Peyer's patch (tissue), 4 donors: ENCODE results near the gene SHISA5. TPM values are rescaled to one million over a fixed set of nuclear protein-coding genes. Genes with fewer than 3 reads are reported as not detected.
"Not testable (repeated sequence)": the region's sequence is repeated elsewhere in the genome, so short reads cannot be mapped to it uniquely, and the experiment has no call there.

Source experiments
- DNase-seq, 3 donors: peaks; one replicate each; pipeline ENCODE4 v3.0.0-alpha.2; 2017 to 2019
- H3K27ac ChIP-seq, 4 donors: fragments of 200-600 bp; sonication (generic); one replicate each; pipeline ENCODE4 v1.5.1; 2016 to 2019
- H3K27me3 ChIP-seq, 2 donors: fragments of 200-600 bp; sonication (generic); one replicate each; pipeline ENCODE4 v1.5.1; 2019
- H3K36me3 ChIP-seq, 3 donors: fragments of 200-600 bp; sonication (generic); one replicate each; pipeline ENCODE4 v1.5.1; 2016 to 2019
- H3K4me1 ChIP-seq, 4 donors: fragments of 200-600 bp; sonication (generic); one replicate each; pipeline ENCODE4 v1.5.1; 2016 to 2019
- H3K4me3 ChIP-seq, 4 donors: fragments of 200-600 bp; sonication (generic); 1 replicate in 3 of 4; 2 replicates in 1 of 4; pipeline ENCODE4 v1.5.1; 2016 to 2019; ENCODE audit warnings: mild to moderate bottlenecking in 1 of 4
- H3K9me3 ChIP-seq, 4 donors: fragments of 200-600 bp; sonication (generic); one replicate each; pipeline ENCODE4 v1.5.1; 2016 to 2019; ENCODE audit warnings: mild to moderate bottlenecking in 1 of 4
- CTCF ChIP-seq, 6 experiments: fragments of 450-650 bp in 4 of 6; fragments of 200-600 bp in 2 of 6; sonication (generic) in 1 of 6; IDR thresholded peaks; one replicate each; pipeline ENCODE4 v1.5.1; 2017 to 2019; ENCODE audit warnings: antibody characterized with exemption in 6 of 6, mild to moderate bottlenecking in 3 of 6, moderate library complexity in 1 of 6
- POLR2A ChIP-seq, 2 donors: fragments of 450-650 bp; IDR thresholded peaks; one replicate each; pipeline ENCODE4 v1.5.1; 2017; ENCODE audit warnings: antibody characterized with exemption in 2 of 2, mild to moderate bottlenecking in 2 of 2, moderate library complexity in 2 of 2
- total RNA-seq, 4 donors: library from RNA; depleted of rRNA; stranded (reverse); fragments of >200 nt; gene quantifications; one replicate each; pipeline ENCODE4 v1.1.0, GENCODE V29; 2016

The SHISA5 gene
- total RNA-seq, 4 donors from 2014 or later: 60.2 to 149 (median 110) TPM

GRCh38 chr3:48466386-48467109, 37.4 kb downstream of the SHISA5 start:
- no peaks in the 10 kb centered on the region for H3K9me3 ChIP-seq
- no peaks in the 10 kb centered on the region for H3K27me3 ChIP-seq
- peak overlapping the region; percentile 46 to 71 (median 65) for H3K4me3 ChIP-seq
- peaks cover 0 to 59% (median 34%) of the 10 kb centered on the region in 4 donors for H3K4me1 ChIP-seq
- DNase-seq: peak in 2 of 3 donors; percentile 61
- H3K27ac ChIP-seq: peak overlapping the region; percentile 93 to 100 (median 97)
- peaks cover 0 to 24% (median 0%) of the 10 kb centered on the region in 3 donors for H3K36me3 ChIP-seq
- TF ChIP-seq CTCF (IDR thresholded peaks at IDR 0.05): no peak
- no peak for TF ChIP-seq POLR2A (IDR thresholded peaks at IDR 0.05)

GRCh38 chr3:48465531-48466378, 38.2 kb downstream of the SHISA5 start:
- Histone ChIP-seq H3K4me3 (peak overlapping the region; percentile 46 to 71 (median 65)), H3K27ac (peak overlapping the region; percentile 93 to 100 (median 97)), H3K36me3 (peaks cover 0 to 32% (median 0%) of the 10 kb centered on the region in 3 donors), H3K9me3 (no peaks in the 10 kb centered on the region), H3K27me3 (no peaks in the 10 kb centered on the region), H3K4me1 (peaks cover 0 to 54% (median 30%) of the 10 kb centered on the region in 4 donors)
- TF ChIP-seq POLR2A (IDR thresholded peaks at IDR 0.05): peak; percentile 87 to 92
- TF ChIP-seq CTCF (IDR thresholded peaks at IDR 0.05): peak; percentile 42 to 87 (median 68)
- DNase-seq: peak; percentile 93 to 97 (median 93)

- Histone ChIP-seq H3K27ac (peak overlapping the region; percentile 93 to 100 (median 97)), H3K36me3 (peaks cover 0 to 38% (median 0%) of the 10 kb centered on the region in 3 donors), H3K27me3 (no peaks in the 10 kb centered on the region), H3K4me3 (no peak overlapping the region), H3K4me1 (peaks cover 0 to 48% (median 26%) of the 10 kb centered on the region in 4 donors), H3K9me3 (no peaks in the 10 kb centered on the region)
- TF ChIP-seq CTCF (IDR thresholded peaks at IDR 0.05) (no peak), POLR2A (IDR thresholded peaks at IDR 0.05) (no peak)
- no peak for DNase-seq
These were observed 38.8 kb downstream of the SHISA5 start for GRCh38 chr3:48465237-48465530.

- Histone ChIP-seq H3K27ac (peak overlapping the region; percentile 93 to 100 (median 97)), H3K27me3 (no peaks in the 10 kb centered on the region), H3K36me3 (peaks cover 0 to 42% (median 0%) of the 10 kb centered on the region in 3 donors), H3K9me3 (no peaks in the 10 kb centered on the region), H3K4me1 (peaks cover 0 to 44% (median 22%) of the 10 kb centered on the region in 4 donors), H3K4me3 (no peak overlapping the region)
- DNase-seq: peak in 1 of 3 donors; percentile 55
- TF ChIP-seq CTCF (IDR thresholded peaks at IDR 0.05): no peak
- no peak for TF ChIP-seq POLR2A (IDR thresholded peaks at IDR 0.05)
These were observed 39.2 kb downstream of the SHISA5 start for GRCh38 chr3:48464713-48465221.

GRCh38 chr3:48463703-48464102, 40.3 kb downstream of the SHISA5 start:
- Histone ChIP-seq H3K27ac (no peak overlapping the region), H3K27me3 (no peaks in the 10 kb centered on the region), H3K9me3 (no peaks in the 10 kb centered on the region), H3K4me3 (no peak overlapping the region), H3K4me1 (peaks cover 0 to 33% (median 18%) of the 10 kb centered on the region in 4 donors), H3K36me3 (peaks cover 0 to 46% (median 0%) of the 10 kb centered on the region in 3 donors)
- TF ChIP-seq POLR2A (IDR thresholded peaks at IDR 0.05): no peak
- no peak for TF ChIP-seq CTCF (IDR thresholded peaks at IDR 0.05)
- DNase-seq: no peak

- H3K4me3 ChIP-seq, H3K9me3 ChIP-seq, DNase-seq, H3K27me3 ChIP-seq, H3K27ac ChIP-seq: not testable (repeated sequence)
- peaks cover 0 to 14% (median 5%) of the 10 kb centered on the region in 4 donors for H3K4me1 ChIP-seq
- peaks cover 0 to 44% (median 0%) of the 10 kb centered on the region in 3 donors for H3K36me3 ChIP-seq
These were observed 42.2 kb downstream of the SHISA5 start for GRCh38 chr3:48461767-48462166.
